H9 (cell line): ENCODE data around the gene KDM4C. TPM values are rescaled to one million over a fixed set of nuclear protein-coding genes. Genes with fewer than 3 reads are reported as not detected.

Experiments
- DNase-seq: peaks from one replicate; pipeline ENCODE4 v3.0.0-alpha.2; 2017
- H2AFZ ChIP-seq: one replicate; pipeline ENCODE4 v1.6.1; 2013; ENCODE audit warnings: mild to moderate bottlenecking, low read length, control low read depth, moderate library complexity
- H2AK5ac ChIP-seq: 2 replicates; pipeline ENCODE4 v1.6.1; 2013; ENCODE audit warnings: low read length, control low read depth, mixed read lengths; ENCODE audit not compliant: insufficient read length
- H2BK120ac ChIP-seq: one replicate; pipeline ENCODE4 v1.6.1; 2013; ENCODE audit warnings: low read depth, mild to moderate bottlenecking, low read length, control low read depth, inconsistent platforms; ENCODE audit not compliant: poor library complexity, severe bottlenecking
- H2BK12ac ChIP-seq: 2 replicates; pipeline ENCODE4 v1.6.1; 2013; ENCODE audit warnings: low read length, control low read depth, mixed read lengths, low read depth; ENCODE audit not compliant: insufficient read length
- H2BK15ac ChIP-seq: 2 replicates; pipeline ENCODE4 v1.6.1; 2013; ENCODE audit warnings: low read depth, low read length, control low read depth
- H2BK20ac ChIP-seq: one replicate; pipeline ENCODE4 v1.6.1; 2013; ENCODE audit warnings: low read depth, mild to moderate bottlenecking, low read length, control low read depth, inconsistent platforms; ENCODE audit not compliant: poor library complexity, severe bottlenecking
- H2BK5ac ChIP-seq: 2 replicates; pipeline ENCODE4 v1.6.1; 2013; ENCODE audit warnings: low read length, control low read depth, mixed read lengths; ENCODE audit not compliant: insufficient read length
- H3K14ac ChIP-seq: 2 replicates; pipeline ENCODE4 v1.6.1; 2013; ENCODE audit warnings: low read length, control low read depth; ENCODE audit not compliant: insufficient read depth
- H3K18ac ChIP-seq: 2 replicates; pipeline ENCODE4 v1.6.1; 2013; ENCODE audit warnings: low read depth, mild to moderate bottlenecking, mixed read lengths, low read length, control low read depth; ENCODE audit not compliant: insufficient read length
- H3K23ac ChIP-seq: 2 replicates; pipeline ENCODE4 v1.6.1; 2013; ENCODE audit warnings: low read length, control low read depth, mixed read lengths, low read depth; ENCODE audit not compliant: insufficient read length
- H3K23me2 ChIP-seq: 2 replicates; pipeline ENCODE4 v1.6.1; 2013; ENCODE audit warnings: low read depth, mild to moderate bottlenecking, mixed read lengths, low read length, control low read depth; ENCODE audit not compliant: insufficient read length, poor library complexity, severe bottlenecking
- H3K27ac ChIP-seq: 2 replicates; pipeline ENCODE4 v1.5.1; 2013; ENCODE audit warnings: low read length, control low read depth, mixed read lengths, low read depth; ENCODE audit not compliant: insufficient read length
- H3K27me3 ChIP-seq: 2 replicates; pipeline ENCODE4 v1.6.1; 2013; ENCODE audit warnings: low read length, control low read depth, inconsistent platforms; ENCODE audit not compliant: insufficient read depth
- H3K4ac ChIP-seq: 2 replicates; pipeline ENCODE4 v1.6.1; 2013; ENCODE audit warnings: low read depth, mild to moderate bottlenecking, control low read depth, inconsistent platforms, low read length, moderate library complexity
- H3K4me1 ChIP-seq: 2 replicates; pipeline ENCODE4 v1.6.1; 2013; ENCODE audit warnings: low read length, control low read depth, inconsistent platforms; ENCODE audit not compliant: insufficient read depth
- H3K4me2 ChIP-seq: 2 replicates; pipeline ENCODE4 v1.6.1; 2013; ENCODE audit warnings: low read length, control low read depth, mixed read lengths; ENCODE audit not compliant: insufficient read length, insufficient read depth
- H3K56ac ChIP-seq: 2 replicates; pipeline ENCODE4 v1.6.1; 2013; ENCODE audit warnings: low read depth, mild to moderate bottlenecking, mixed read lengths, low read length, control low read depth; ENCODE audit not compliant: insufficient read length
- H3K79me1 ChIP-seq: 2 replicates; pipeline ENCODE4 v1.6.1; 2013; ENCODE audit warnings: low read depth, mild to moderate bottlenecking, moderate library complexity, low read length, control low read depth, inconsistent platforms; ENCODE audit not compliant: insufficient read depth, poor library complexity, severe bottlenecking
- H3K79me2 ChIP-seq: 2 replicates; pipeline ENCODE4 v1.6.1; 2013; ENCODE audit warnings: low read length, control low read depth, inconsistent platforms; ENCODE audit not compliant: insufficient read depth
- H3K9ac ChIP-seq: 2 replicates; pipeline ENCODE4 v1.6.1; 2013; ENCODE audit warnings: low read length, control low read depth, mixed read lengths; ENCODE audit not compliant: insufficient read length; ENCODE audit errors: extremely low read depth
- H3K9me3 ChIP-seq: one replicate; pipeline ENCODE4 v1.6.1; 2013; ENCODE audit warnings: low read depth, low read length, inconsistent platforms; ENCODE audit not compliant: control insufficient read depth
- H3T11ph ChIP-seq: one replicate; pipeline ENCODE4 v1.6.1; 2013; ENCODE audit warnings: mild to moderate bottlenecking, low read length, control low read depth, inconsistent platforms
- H4K20me1 ChIP-seq: one replicate; pipeline ENCODE4 v1.6.1; 2013; ENCODE audit not compliant: control insufficient read depth, insufficient read length, insufficient read depth
- H4K5ac ChIP-seq: 2 replicates; pipeline ENCODE4 v1.6.1; 2013; ENCODE audit warnings: low read depth, mild to moderate bottlenecking, mixed read lengths, low read length, control low read depth; ENCODE audit not compliant: insufficient read length
- H4K8ac ChIP-seq: replicated peaks from 2 replicates; pipeline ENCODE4 v1.6.1; 2013; ENCODE audit warnings: low read length, control low read depth, mixed read lengths, low read depth; ENCODE audit not compliant: insufficient read length
- H4K91ac ChIP-seq: 2 replicates; pipeline ENCODE4 v1.6.1; 2013; ENCODE audit warnings: low read depth, mild to moderate bottlenecking, moderate library complexity, mixed read lengths, low read length, control low read depth; ENCODE audit not compliant: insufficient read length
- H3K27ac Mint-ChIP-seq, 3 experiments: 2 replicates in 2 of 3; 3 replicates in 1 of 3; pipeline ENCODE4 v1.8.0; 2020 to 2021; ENCODE audit warnings: mixed read lengths in 3 of 3, mild to moderate bottlenecking in 1 of 3, moderate library complexity in 1 of 3
- H3K27me3 Mint-ChIP-seq: 2 replicates; pipeline ENCODE4 v1.8.0; 2021; ENCODE audit warnings: low read depth, mild to moderate bottlenecking, moderate library complexity, mixed read lengths
- H3K36me3 Mint-ChIP-seq, 3 experiments: 2 replicates in 2 of 3; 3 replicates in 1 of 3; pipeline ENCODE4 v1.8.0; 2020 to 2021; ENCODE audit warnings: low read depth in 3 of 3, mixed read lengths in 3 of 3; ENCODE audit not compliant: insufficient read depth in 1 of 3
- H3K4me1 Mint-ChIP-seq, 2 experiments: 2 replicates each; pipeline ENCODE4 v1.8.0; 2020; ENCODE audit warnings: mixed read lengths in 2 of 2
- H3K4me3 Mint-ChIP-seq, 2 experiments: 2 replicates in 1 of 2; 3 replicates in 1 of 2; pipeline ENCODE4 v1.8.0; 2020 to 2021; ENCODE audit warnings: mild to moderate bottlenecking in 2 of 2, mixed read lengths in 2 of 2, moderate library complexity in 1 of 2
- H3K9me3 Mint-ChIP-seq, 2 experiments: 2 replicates in 1 of 2; 3 replicates in 1 of 2; pipeline ENCODE4 v1.8.0; 2020; ENCODE audit warnings: mild to moderate bottlenecking in 2 of 2, mixed read lengths in 2 of 2, moderate library complexity in 1 of 2
- CTCF ChIP-seq: fragments of 200-600 bp; sonication (generic); conservative IDR thresholded peaks from 3 replicates; pipeline ENCODE4 v1.8.0; 2021; ENCODE audit warnings: antibody characterized with exemption, mild to moderate bottlenecking
- total RNA-seq: library from RNA; stranded (reverse); gene quantifications from 2 replicates; pipeline ENCODE4 v1.2.1, GENCODE V29; 2021

KDM4C gene
- total RNA-seq, 1 experiment from 2014 or later = 24.0 TPM

GRCh38 chr9:6920041-6920440 is 162.3 kb downstream of the KDM4C start:
- Histone ChIP-seq H4K5ac (no peak overlapping the region), H3K79me1 (no peaks in the 10 kb centered on the region), H3K9me3 (no peaks in the 10 kb centered on the region), H2AK5ac (no peak overlapping the region), H3T11ph (no peak overlapping the region), H3K4me2 (no peak overlapping the region), H2BK5ac (no peak overlapping the region), H2AFZ (no peak overlapping the region), H4K20me1 (no peaks in the 10 kb centered on the region), H2BK12ac (no peak overlapping the region), H3K18ac (no peak overlapping the region), H2BK20ac (no peak overlapping the region), H3K79me2 (no peaks in the 10 kb centered on the region), H3K27me3 (no peaks in the 10 kb centered on the region), H2BK120ac (no peak overlapping the region), H3K9ac (no peak overlapping the region), H3K27ac (no peak overlapping the region), H3K4me1 (no peaks in the 10 kb centered on the region), H4K8ac (no peak overlapping the region), H2BK15ac (no peak overlapping the region), H3K14ac (no peak overlapping the region), H4K91ac (no peak overlapping the region), H3K56ac (no peak overlapping the region), H3K23ac (no peak overlapping the region), H3K4ac (no peak overlapping the region), H3K23me2 (no peaks in the 10 kb centered on the region)
- Mint-ChIP-seq H3K9me3 (peaks cover 0 to 4% of the 10 kb centered on the region in 2 experiments; a peak in 3 of 5 replicates), H3K27me3 (no peaks in the 10 kb centered on the region; the same call in 1 of the 2 replicates), H3K27ac (no peak overlapping the region; a peak in 1 of 7 replicates), H3K36me3 (peaks cover 3 to 13% (median 4%) of the 10 kb centered on the region in 3 experiments; a peak in 4 of 7 replicates), H3K4me3 (no peak overlapping the region), H3K4me1 (peaks cover 5 to 8% of the 10 kb centered on the region in 2 experiments)
- no peak for DNase-seq
- TF ChIP-seq CTCF = no peak
